Urinary bladder (tissue), 4 donors: ENCODE measurements around the gene GRPEL2. TPM values are rescaled to one million over a fixed set of nuclear protein-coding genes. Genes with fewer than 3 reads are reported as not detected.

ENCODE experiments used
- DNase-seq: peaks from one replicate; pipeline ENCODE4 v3.0.0-alpha.2; 2015; ENCODE audit errors: extremely low spot score
- H3K27ac ChIP-seq: one replicate; pipeline ENCODE4 v1.5.1; 2013; ENCODE audit warnings: low read depth, mild to moderate bottlenecking, moderate library complexity
- H3K36me3 ChIP-seq: one replicate; pipeline ENCODE4 v1.6.1; 2013; ENCODE audit warnings: mild to moderate bottlenecking, moderate library complexity; ENCODE audit not compliant: insufficient read depth
- H3K4me1 ChIP-seq: one replicate; pipeline ENCODE4 v1.6.1; 2013; ENCODE audit warnings: mild to moderate bottlenecking, moderate library complexity; ENCODE audit not compliant: insufficient read depth
- H3K4me3 ChIP-seq: one replicate; pipeline ENCODE4 v1.5.1; 2013; ENCODE audit warnings: low read depth, low read length
- WGBS: extraction: QIAGEN DNeasy Blood & Tissue Kit; methylation state at CpG from one replicate; pipeline ENCODE4 v1.1.7; 2013; 5-methylcytosine and 5-hydroxymethylcytosine counted together
- polyA plus RNA-seq: library from polyadenylated mRNA; stranded (reverse); fragments of 200-250 nt; gene quantifications from one replicate; pipeline ENCODE4 v1.2.3, GENCODE V29; 2013
- total RNA-seq: library from RNA; depleted of rRNA; stranded (reverse); fragments of >200 nt; gene quantifications from one replicate; pipeline ENCODE4 v1.2.3, GENCODE V29; 2014
- donor health status: healthy with polysubstance abuse.
- donor health status: healthy.

GRPEL2 gene
- total and polyA plus RNA-seq, 2 donors = 5.1 to 17.6 TPM

DNA sequence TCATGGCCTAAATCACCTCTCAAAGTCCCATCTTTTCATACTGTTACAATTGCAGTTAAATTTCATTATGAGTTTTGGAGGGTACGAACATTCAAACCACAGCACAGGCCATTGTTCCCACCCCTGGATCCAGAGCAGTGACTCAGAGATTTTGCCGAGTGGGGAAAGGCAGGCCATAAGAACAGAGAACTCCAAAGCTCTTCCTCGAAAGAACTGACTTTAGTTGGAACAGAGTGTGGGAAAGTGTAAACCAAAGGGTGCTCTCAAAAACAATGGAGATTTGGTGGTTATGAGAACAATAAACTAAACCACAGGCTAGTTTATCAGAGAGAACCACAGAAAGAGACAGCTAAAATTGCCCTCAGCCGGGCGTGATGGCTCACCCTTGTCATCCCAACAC is 19.4 kb upstream of the GRPEL2 start:
- H3K4me1 ChIP-seq = no peaks in the 10 kb centered on the region
- no peak overlapping the region for H3K27ac ChIP-seq
- DNase-seq = no peak
- no peaks in the 10 kb centered on the region for H3K36me3 ChIP-seq
- no peak overlapping the region for H3K4me3 ChIP-seq
- 92% methylated on average over 5 of the region's 5 CpGs for WGBS

DNA sequence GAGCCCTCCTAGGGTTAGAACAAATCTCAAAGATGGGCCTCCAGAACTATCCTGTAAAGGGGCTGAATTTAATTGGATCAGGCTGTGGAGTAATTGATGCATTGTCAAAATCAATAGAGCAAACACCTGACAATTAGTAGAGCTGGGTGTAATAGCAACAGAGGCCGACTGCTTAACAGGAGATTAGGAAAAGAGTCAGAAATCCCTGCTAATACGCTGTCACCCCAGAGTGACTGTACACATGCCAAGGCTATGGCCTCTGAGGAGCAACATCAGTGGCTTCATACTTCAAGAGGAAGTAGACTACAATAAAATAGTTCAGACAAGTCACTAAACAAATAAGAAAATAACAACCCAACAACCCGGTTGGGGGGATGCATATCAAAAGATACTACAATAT is 18.7 kb upstream of the GRPEL2 start:
- Histone ChIP-seq H3K27ac (no peak overlapping the region), H3K36me3 (no peaks in the 10 kb centered on the region)
- WGBS = 84% methylated on average over 3 of the region's 3 CpGs

DNA sequence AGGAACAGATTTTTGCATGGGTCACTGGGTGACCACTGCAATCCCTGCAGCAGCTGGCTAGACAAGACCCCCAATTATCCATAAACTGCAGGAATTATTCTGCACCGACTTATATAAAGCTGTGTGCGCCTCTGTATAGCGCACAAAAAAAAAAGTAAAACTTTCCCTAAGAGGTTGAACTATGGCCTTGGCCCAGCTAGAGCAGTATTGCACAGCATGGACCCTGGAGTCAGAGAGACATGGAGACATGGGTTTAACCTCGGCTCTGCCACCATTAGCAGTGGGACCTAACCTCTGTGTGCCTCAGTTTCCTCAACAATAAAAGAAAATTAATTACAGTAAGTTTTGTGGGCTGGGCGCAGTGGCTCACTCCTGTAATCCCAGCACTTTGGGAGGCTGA is 17.1 kb upstream of the GRPEL2 start:
- DNase-seq = no peak
- 93% methylated on average over 5 of the region's 5 CpGs for WGBS
- peaks cover 1% of the 10 kb centered on the region for H3K36me3 ChIP-seq
- no peaks in the 10 kb centered on the region for H3K4me1 ChIP-seq
- H3K4me3 ChIP-seq = no peak overlapping the region
- H3K27ac ChIP-seq = no peak overlapping the region

More for the DNA sequence above, 18.7 kb upstream of the GRPEL2 start:
- H3K4me3 ChIP-seq = no peak overlapping the region
- no peak for DNase-seq
- no peaks in the 10 kb centered on the region for H3K4me1 ChIP-seq

DNA sequence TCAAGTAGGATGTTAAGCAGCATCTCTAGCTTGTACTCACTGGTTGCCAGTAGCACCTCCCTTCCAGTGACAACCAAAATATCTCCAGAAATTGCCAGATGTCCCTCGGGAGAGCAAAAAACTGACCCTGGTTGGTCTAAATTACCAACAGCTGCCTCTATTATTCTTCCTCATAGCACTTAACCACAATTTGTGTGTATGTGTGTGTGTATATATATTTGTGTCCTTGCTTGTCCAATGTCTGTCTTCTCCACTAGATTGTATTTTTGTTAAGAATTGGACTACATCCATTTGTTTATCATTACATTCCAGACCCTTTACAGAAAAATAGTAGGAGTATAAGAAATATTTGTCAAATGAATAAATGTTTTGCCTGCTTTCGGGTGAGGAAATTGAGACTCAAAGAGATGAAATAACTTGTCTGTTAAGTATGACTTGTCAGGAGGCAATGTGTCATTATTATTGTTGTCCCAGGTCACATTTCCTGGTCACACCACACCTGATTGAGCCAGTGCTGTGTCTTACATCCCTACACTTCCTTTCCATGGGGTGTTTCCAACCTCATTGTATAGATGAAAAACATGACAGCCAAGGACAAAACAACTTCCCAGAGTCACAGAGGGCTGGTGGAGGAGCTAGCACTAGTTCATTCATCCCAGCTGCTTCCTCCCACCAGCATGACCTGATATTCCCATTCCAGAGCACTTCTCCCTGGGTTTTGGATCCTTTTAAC is 11.4 kb upstream of the GRPEL2 start:
- WGBS = 83% methylated on average over 2 of the region's 2 CpGs
- Histone ChIP-seq H3K36me3 (peaks cover 3% of the 10 kb centered on the region), H3K27ac (no peak overlapping the region), H3K4me3 (no peak overlapping the region), H3K4me1 (no peaks in the 10 kb centered on the region)
- no peak for DNase-seq

DNA sequence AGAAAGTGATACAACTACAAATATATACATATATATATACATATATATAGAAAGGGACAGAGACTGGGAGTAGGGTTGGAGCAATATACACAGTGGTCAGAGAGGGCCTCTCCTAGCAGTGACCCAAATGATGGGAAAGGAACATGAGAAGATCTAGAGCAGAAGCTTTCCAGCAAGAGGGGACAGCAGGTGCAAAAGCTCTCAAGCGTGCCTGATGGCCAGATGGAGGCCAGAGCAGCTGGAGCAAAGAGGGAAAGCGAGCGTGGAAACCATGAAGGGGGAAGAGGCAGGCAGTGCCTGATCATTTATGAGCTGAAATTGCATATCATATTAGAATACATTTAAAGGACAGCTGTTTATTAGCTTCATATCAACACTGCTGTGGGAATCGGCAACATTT is 7.6 kb upstream of the GRPEL2 start:
- H3K4me3 ChIP-seq = no peak overlapping the region
- no peak for DNase-seq
- 72% methylated on average over 4 of the region's 4 CpGs for WGBS
- peaks cover 6% of the 10 kb centered on the region for H3K36me3 ChIP-seq
- no peaks in the 10 kb centered on the region for H3K4me1 ChIP-seq
- H3K27ac ChIP-seq = no peak overlapping the region

DNA sequence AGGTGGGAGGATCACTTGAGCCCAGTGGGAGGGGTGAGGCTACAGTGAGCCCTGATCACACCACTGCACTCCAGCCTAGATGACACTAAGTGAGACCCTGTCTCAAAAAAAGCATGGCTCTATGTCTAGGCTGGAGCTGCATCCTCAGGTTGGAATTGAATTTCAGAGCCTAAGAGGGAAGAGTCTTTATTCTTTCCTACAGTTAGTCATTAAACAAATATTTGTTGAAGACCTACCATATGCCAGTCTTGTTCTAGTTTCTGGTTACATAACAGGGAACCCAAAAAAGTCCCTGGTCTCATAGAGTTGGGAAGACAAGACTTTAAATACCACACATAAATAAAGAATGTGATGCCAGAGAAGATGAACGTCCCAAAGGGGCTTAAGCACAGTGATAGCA is 6.9 kb upstream of the GRPEL2 start:
- no peak for DNase-seq
- Histone ChIP-seq H3K4me3 (no peak overlapping the region), H3K27ac (no peak overlapping the region), H3K36me3 (peaks cover 3% of the 10 kb centered on the region), H3K4me1 (no peaks in the 10 kb centered on the region)
- 52% methylated on average over 1 of the region's 1 CpG for WGBS

DNA sequence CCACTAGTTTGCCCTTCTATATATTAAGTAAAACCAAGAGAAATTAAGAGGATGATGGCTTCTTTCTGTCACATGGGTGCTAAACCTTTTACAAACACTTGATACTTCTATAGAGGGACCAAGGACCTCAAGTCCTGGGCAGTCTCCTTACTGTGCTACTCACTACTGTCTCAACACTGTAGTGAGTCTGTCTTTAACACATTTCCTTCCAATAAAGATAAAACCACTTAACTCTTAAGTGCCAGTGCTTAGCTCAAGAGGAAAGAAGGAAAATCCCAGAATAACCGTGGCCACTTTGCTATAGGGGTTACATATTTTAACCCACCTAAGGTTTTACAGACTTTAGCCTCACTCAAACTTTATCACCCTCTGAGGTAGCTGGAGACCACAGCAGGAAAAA is 4.4 kb upstream of the GRPEL2 start:
- Histone ChIP-seq H3K4me1 (no peaks in the 10 kb centered on the region), H3K27ac (no peak overlapping the region), H3K4me3 (no peak overlapping the region), H3K36me3 (peaks cover 2% of the 10 kb centered on the region)
- no peak for DNase-seq
- WGBS = 41% methylated on average over 1 of the region's 1 CpG

DNA sequence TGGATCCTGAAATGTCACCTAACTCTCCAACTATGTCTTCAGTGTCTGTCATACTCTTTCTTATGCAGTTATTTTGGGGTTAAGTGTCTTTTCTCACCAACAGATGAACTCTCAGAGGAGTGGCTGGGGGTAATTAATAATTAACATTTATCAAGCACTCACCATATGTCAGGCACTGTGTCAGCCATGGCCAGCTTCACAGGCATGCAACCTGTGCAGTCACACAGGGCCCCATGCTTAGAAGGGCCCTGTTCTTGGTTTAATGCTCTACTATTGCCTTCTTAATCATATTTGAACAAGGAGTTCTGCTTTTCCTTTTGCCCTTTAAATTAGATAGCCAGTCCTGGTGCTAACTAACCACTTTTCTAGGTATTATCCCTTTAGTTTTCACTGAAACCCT is 3.4 kb upstream of the GRPEL2 start:
- H3K4me3 ChIP-seq = no peak overlapping the region
- no peak for DNase-seq
- H3K4me1 ChIP-seq = no peaks in the 10 kb centered on the region
- H3K36me3 ChIP-seq = peaks cover 2% of the 10 kb centered on the region
- H3K27ac ChIP-seq = no peak overlapping the region

DNA sequence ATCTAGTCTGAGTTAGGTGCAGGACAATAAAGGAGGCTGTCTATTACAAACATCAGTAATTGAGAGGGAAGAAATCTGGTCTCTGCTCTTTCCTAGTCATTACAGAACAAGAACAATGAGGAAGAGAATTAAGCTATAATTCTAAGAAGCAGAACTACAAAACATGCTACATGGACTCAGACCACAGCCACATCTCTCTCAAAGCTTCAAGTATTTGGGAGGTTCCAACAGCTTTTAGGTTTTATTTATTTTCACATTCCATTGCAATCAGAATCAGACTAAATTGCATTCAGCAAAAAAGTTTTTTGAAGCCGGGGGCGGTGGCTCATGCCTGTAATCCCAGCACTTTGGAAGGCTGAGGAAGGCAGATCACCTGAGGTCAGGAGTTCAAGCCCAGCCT is 1.1 kb upstream of the GRPEL2 start:
- 87% methylated on average over 2 of the region's 2 CpGs for WGBS
- Histone ChIP-seq H3K36me3 (peaks cover 2% of the 10 kb centered on the region), H3K4me1 (no peaks in the 10 kb centered on the region), H3K27ac (no peak overlapping the region), H3K4me3 (no peak overlapping the region)
- DNase-seq = no peak

DNA sequence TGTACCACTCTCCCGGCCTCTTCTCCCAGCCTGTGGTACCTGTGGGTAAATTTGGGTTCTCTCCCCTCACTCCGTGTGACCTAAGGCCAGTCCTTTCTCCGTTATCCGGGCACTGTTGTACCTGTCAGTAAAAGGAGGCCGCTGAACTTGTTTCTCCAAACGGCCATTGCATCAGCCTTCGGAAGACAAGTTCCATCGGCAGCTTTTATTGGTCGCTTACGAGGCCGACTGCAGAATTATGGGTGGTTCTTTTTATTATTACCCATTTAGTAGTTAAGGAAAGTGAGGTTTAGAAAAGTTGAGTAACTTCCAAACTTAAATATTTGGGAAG is 558 bp downstream of the GRPEL2 start:
- under 1% methylated on average over 11 of the region's 11 CpGs for WGBS
- peak overlapping the region; percentile 80 for H3K27ac ChIP-seq
- H3K36me3 ChIP-seq = peaks cover 6% of the 10 kb centered on the region
- no peak for DNase-seq
- peak overlapping the region; percentile 78 for H3K4me3 ChIP-seq
- no peaks in the 10 kb centered on the region for H3K4me1 ChIP-seq

DNA sequence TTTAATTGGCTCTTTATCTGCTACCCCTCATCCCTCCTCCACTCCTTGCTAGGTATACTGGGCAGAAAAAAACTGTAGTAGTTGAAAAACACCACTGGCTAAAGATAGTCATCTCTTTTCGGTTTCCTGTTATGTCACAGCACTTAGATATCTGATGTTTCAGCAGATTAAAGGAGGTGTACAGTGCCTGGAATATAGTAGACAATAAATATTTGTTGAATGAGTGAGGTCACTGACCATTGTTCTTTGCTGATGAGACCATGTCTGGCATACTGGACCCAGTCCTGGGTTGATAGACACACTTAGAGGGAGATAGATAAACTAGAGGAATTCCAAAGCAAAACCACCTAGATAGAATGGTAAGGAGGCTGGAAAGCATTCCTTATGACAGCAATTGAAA is 3.2 kb downstream of the GRPEL2 start:
- H3K4me3 ChIP-seq = no peak overlapping the region
- H3K36me3 ChIP-seq = peaks cover 6% of the 10 kb centered on the region
- DNase-seq = no peak
- H3K4me1 ChIP-seq = no peaks in the 10 kb centered on the region
- H3K27ac ChIP-seq = no peak overlapping the region
- WGBS = 73% methylated on average over 1 of the region's 1 CpG

DNA sequence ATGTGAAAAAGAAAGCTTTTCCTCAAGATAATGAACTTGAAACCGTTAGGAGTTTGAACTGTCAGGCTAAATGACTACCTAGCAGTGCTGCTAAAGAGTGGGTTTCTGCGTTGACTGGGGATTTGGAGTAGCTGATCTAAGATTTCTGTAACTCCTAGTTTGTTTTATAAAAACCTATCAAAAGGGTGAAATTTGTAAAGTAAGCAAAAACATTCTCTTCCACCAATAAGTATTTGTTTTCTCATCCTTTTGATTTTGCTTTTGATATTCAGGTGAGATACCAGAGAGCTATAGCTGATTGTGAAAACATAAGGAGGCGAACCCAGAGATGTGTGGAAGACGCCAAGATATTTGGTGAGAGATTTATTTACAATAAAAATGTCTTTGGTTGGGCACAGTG is 4.1 kb downstream of the GRPEL2 start:
- no peaks in the 10 kb centered on the region for H3K4me1 ChIP-seq
- WGBS = 88% methylated on average over 4 of the region's 4 CpGs
- no peak overlapping the region for H3K4me3 ChIP-seq
- peaks cover 6% of the 10 kb centered on the region for H3K36me3 ChIP-seq
- no peak overlapping the region for H3K27ac ChIP-seq
- DNase-seq = no peak

DNA sequence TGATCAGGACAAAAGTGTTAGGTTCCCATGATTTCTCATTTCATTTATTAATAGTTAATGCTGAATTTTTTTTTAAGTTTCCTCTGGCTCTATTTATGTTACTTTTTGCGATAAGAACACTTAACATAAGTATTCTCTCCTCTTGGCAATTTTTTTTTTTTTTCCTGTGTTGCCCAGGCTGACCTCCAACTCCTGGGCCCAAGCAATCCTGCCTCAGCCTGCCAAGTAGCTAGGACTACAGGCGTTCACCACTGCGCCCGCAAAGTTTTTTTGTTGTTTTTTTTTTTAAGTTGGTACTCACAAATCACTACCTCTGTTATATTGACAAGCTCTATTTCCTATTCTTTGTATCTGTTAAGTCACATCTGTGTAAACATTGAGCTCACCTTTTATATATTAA is 6.9 kb downstream of the GRPEL2 start:
- H3K36me3 ChIP-seq = peaks cover 6% of the 10 kb centered on the region
- WGBS = 87% methylated on average over 4 of the region's 4 CpGs

DNA sequence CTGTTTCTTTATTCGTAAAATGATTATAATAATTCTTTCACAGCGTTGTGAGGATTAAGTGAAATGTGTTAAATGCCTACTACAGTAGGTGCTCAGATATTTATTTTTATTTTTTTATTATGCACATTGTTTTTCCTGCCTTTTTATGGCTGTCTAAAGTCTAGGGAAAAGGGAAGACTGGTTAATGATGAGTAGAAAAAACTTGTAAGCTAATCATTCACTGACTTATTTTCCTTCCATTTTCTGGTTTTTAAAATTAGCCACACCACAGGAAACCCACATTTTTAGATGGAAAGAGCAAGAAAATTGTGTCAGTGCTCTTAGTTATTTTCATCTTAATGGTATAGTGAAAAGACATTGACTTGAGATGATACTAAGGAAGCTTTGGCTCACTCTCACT is 8.6 kb downstream of the GRPEL2 start:
- H3K4me1 ChIP-seq = no peaks in the 10 kb centered on the region
- no peak overlapping the region for H3K4me3 ChIP-seq
- peaks cover 6% of the 10 kb centered on the region for H3K36me3 ChIP-seq
- H3K27ac ChIP-seq = no peak overlapping the region
- no peak for DNase-seq
- WGBS = 95% methylated on average over 2 of the region's 2 CpGs

More for the DNA sequence above, 6.9 kb downstream of the GRPEL2 start:
- H3K4me3 ChIP-seq = no peak overlapping the region
- no peak overlapping the region for H3K27ac ChIP-seq
- DNase-seq = no peak
- no peaks in the 10 kb centered on the region for H3K4me1 ChIP-seq

DNA sequence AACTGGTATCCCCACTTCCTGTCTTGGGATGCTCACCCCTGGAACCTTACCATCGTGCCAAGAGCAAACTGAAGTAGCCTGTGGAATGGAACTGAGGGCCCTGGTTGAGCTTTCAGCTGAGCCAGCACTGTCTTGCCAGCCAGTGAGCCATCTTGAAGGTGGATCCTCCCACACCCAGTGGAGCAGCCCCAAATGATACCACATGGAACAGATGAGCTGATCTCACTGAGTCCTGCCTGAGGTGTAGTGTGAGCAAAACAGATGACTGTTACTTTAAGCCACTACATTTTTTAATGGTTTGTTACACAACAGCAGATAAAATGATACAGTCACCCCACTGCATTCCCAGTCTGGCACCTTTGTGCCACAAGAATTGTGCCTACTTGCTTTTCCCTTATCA is 10.4 kb downstream of the GRPEL2 start:
- DNase-seq = no peak
- Histone ChIP-seq H3K36me3 (peaks cover under 1% of the 10 kb centered on the region), H3K27ac (no peak overlapping the region), H3K4me3 (no peak overlapping the region), H3K4me1 (no peaks in the 10 kb centered on the region)
- 95% methylated on average over 1 of the region's 1 CpG for WGBS
